Activated naive CD4-positive, alpha-beta T cell treated with Interleukin-2 at 50 U/mL for 16 hours (primary cell): ENCODE measurements around the gene DRD4.
A peak's percentile ranks its signal among the peaks of the same experiment; 100 is the strongest.

Experiments used
- DNase-seq: peaks from one replicate; pipeline ENCODE4 v3.0.0-alpha.2; 2020

DRD4 gene

DNA sequence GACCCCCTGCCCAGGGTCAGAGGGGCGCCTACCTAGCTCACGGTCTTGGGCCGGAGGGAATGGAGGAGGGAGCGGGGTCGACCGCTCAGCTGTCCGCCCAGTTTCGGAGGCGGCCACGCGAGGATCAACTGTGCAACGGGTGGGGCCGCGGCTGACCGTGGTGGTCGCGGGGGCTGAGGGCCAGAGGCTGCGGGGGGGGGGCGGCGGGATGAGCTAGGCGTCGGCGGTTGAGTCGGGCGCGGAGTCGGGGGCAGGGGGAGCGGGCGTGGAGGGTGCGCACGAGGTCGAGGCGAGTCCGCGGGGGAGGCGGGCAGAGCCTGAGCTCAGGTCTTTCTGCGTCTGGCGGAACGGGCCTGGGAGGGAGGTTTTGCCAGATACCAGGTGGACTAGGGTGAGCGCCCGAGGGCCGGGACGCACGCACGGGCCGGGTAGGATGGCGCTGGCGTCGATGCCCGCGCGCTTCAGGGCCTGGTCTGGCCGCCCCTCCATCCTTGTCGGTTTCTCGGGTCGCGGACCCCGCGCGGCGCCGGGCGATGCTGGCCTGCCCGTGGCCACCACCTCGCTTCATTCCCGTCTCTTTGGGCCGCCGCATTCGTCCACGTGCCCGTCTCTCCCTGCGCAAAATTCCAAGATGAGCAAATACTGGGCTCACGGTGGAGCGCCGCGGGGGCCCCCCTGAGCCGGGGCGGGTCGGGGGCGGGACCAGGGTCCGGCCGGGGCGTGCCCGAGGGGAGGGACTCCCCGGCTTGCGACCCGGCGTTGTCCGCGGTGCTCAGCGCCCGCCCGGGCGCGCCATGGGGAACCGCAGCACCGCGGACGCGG lies at the start of gene DRD4:
TSS of gene DRD4 (plus strand) at position 759 of the 822 bp plus-strand sequence. CDS start at position 795, 36 bp downstream.
- no peak for DNase-seq

- DNase-seq, result no peak
Measured at GRCh38 chr11:587546-587945, 49.5 kb upstream of the DRD4 start.

- peak; percentile 64 for DNase-seq
Measured at GRCh38 chr11:587978-588380, 49.1 kb upstream of the DRD4 start.

GRCh38 chr11:589798-590197 lies 47.3 kb upstream of the DRD4 start:
- DNase-seq, result no peak

- DNase-seq, result no peak
Measured at GRCh38 chr11:590997-591396, 46.1 kb upstream of the DRD4 start.

- DNase-seq, result no peak
Measured at GRCh38 chr11:592501-592900, 44.6 kb upstream of the DRD4 start.

DNA sequence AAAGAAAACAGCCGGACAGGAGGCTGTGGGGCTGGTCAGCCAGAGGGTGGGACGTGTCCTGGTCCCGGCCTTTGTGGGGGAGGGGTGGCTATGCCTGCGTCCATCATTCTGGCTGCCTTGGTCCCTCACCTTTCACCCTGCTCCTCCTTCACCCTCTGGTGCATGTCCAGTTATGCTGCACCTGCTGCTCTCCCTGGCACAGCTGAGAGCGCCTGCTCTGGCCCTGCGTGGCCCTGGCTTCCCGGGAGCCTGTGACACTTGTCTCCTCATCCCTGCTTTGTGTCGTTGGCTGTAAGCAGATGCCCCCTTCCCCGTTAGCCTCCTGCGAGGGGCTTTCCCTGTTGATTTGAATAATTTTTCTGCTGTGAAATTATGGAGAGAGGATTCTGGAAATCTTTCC lies 44.2 kb upstream of the DRD4 start:
- no peak for DNase-seq

- no peak for DNase-seq
Measured at GRCh38 chr11:593347-593746, 43.7 kb upstream of the DRD4 start.

- no peak for DNase-seq
Measured at GRCh38 chr11:595400-595799, 41.7 kb upstream of the DRD4 start.

GRCh38 chr11:596374-596773 lies 40.7 kb upstream of the DRD4 start:
- DNase-seq, result no peak

GRCh38 chr11:597166-597725 lies 39.8 kb upstream of the DRD4 start:
- DNase-seq, result no peak

DNA sequence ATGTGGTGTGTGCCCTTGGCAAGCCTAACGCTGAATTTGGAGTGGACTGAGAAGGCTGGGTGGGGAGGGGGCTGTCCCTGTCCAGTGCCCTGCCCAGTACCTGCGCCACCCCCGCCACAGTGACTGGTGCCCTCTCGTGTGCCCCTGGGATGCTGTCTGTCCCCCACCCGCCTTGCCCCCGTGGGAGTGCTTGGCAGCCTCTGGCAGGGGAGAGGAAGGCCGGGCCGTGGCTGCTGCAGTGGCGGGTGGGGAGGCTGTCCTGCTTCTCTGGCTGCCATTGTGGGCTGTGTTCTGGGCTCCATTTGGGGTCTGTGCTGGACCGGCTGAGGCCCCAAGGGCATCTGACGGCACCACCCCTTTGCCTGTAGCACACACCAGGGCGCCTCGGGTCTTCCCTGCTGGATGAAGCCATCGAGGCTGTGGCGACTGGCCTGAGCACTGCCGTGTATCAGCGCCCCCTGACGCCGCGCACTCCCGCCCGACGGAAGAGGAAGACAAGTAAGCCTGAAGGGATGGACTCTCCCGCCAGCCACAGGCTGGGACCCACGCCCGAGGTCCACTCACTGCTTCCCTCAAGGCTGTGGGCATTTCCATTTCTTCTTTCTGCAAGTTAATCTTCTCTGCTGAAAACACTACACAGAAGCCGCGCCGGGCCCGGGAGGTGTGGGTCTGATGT lies 38.9 kb upstream of the DRD4 start:
- no peak for DNase-seq

- no peak for DNase-seq
Measured at GRCh38 chr11:601573-602245, 35.4 kb upstream of the DRD4 start.

GRCh38 chr11:603154-603553 lies 33.9 kb upstream of the DRD4 start:
- no peak for DNase-seq

DNA sequence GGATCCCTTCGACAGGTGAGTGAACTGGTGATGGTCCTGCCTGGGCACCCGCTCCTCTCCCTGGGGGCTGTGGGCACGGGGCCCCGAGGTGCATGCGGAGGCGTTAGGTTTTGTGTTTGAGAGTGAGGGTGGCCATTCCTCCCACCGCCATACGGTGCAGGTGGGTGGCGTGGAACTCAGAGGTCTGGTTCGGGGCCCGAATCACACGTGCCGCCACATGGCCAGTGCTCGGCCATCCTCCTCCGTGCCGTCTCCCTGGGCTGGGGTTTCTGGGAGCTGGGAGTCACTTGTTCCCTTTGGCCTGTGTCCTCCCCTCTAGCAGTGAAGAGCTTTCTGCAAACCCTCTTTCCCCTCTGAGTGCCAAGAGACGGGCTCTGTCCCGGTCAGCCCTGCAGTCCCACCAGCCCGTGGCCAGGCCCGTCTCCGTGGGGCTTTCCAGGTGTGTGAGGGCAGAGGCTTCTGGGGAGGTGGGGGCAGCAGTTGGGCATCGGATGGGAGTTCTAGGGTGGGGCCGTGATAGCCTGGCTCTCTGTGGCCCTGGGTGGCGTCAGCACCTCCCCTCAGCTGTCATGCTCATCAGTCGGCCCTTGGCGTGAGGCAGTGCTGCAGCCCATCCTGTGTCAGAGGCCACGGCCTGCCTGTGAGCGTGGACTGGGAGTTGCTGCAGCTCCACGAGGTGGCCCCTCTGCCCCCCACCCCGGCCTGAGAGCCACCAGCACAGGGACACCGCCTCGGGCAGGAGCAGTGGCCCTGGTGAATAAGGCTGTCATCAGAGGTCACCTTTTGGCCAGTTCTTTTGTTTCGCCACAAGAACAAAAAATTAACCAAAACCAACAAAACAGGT lies 31.6 kb upstream of the DRD4 start:
- DNase-seq, result no peak

- DNase-seq, result no peak
Measured at GRCh38 chr11:606245-606644, 30.8 kb upstream of the DRD4 start.

DNA sequence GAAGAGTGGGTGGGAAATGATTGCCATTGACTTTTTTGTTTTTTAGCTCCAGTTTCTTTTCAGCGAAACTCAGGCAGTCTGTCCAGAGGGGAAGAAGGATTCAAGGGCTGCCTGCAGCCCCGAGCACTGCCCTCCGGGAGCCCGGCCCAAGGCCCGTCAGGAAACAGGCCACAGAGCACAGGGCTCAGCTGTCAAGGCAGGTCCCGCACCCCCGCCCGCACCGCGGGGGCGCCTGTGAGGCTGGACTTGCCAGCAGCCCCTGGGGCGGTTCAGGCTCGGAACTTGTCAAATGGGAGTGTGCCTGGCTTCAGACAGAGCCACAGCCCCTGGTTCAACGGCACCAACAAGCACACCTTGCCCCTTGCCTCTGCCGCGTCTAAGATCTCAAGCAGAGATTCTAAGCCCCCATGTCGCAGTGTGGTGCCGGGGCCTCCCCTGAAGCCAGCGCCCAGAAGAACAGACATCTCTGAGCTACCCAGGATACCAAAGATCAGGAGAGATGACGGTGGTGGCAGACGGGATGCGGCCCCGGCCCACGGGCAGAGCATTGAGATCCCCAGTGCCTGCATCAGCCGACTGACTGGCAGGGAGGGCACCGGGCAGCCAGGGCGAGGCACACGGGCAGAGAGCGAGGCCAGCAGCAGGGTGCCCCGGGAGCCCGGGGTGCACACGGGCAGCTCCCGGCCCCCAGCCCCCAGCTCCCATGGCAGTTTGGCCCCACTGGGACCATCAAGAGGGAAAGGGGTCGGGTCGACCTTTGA lies 29.9 kb upstream of the DRD4 start:
- no peak for DNase-seq

DNA sequence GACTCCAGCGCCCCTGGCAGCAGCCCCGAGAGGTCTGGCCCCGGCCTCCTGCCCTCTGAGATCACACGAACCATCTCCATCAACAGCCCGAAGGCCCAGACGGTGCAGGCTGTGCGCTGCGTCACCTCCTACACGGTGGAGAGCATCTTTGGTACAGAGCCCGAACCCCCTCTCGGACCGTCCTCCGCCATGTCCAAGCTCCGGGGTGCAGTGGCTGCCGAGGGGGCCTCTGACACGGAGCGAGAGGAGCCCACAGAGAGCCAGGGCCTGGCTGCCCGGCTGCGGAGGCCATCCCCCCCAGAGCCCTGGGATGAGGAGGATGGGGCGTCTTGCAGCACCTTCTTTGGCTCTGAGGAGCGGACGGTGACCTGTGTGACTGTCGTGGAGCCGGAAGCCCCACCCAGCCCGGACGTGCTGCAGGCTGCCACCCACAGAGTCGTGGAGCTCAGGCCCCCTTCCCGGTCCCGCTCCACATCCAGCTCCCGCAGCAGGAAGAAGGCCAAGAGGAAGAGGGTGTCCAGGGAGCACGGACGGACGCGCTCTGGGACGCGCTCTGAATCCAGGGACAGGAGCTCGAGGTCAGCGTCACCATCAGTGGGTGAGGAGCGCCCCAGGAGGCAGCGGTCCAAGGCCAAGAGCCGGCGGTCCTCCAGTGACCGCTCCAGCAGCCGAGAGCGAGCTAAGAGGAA lies 29.0 kb upstream of the DRD4 start:
- no peak for DNase-seq

DNA sequence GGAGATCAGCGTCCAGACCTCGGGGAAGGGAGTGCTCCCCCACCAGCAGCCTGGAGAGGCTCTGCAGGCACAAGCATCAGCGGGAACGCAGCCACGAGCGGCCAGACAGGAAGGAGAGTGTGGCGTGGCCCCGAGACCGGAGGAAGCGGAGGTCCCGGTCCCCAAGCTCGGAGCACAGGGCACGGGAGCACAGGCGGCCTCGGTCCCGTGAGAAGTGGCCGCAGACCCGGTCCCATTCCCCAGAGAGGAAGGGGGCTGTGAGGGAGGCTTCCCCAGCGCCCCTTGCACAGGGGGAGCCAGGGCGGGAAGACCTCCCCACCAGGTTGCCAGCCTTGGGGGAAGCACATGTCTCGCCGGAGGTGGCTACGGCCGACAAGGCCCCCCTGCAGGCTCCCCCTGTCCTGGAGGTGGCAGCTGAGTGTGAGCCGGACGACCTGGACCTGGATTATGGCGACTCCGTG lies 28.2 kb upstream of the DRD4 start:
- no peak for DNase-seq

DNA sequence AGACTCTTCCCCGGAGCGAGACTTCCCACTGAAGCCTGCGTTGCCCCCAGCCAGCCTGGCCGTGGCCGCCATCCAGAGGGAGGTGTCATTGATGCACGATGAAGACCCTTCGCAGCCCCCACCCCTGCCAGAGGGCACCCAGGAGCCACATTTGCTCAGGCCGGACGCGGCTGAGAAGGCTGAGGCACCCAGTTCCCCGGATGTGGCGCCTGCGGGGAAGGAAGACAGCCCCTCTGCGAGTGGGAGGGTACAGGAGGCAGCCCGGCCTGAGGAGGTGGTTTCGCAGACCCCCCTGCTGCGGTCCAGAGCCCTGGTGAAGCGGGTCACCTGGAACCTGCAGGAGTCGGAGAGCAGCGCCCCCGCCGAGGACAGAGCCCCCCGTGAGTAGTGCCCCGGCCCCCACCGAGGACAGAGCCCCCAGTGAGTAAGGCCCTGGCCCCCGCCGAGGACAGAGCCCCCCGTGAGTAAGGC lies 27.7 kb upstream of the DRD4 start:
- no peak for DNase-seq
